Left cardiac atrium (tissue), 4 donors: ENCODE measurements around the gene MBTD1. TPM values are rescaled to one million over a fixed set of nuclear protein-coding genes. Genes with fewer than 3 reads are reported as not detected.
A peak's percentile ranks its signal among the peaks of the same experiment; 100 is the strongest.

Experiments
- ATAC-seq, 2 donors: fragments of 200-7000 bp; cut with Tn5 transposase; one replicate each; pipeline ENCODE4 v1.9.1; 2020; ENCODE audit warnings: mild to moderate bottlenecking in 2 of 2, moderate library complexity in 2 of 2
- DNase-seq: peaks from one replicate; pipeline ENCODE4 v3.0.0-alpha.2; 2020
- intact Hi-C, 2 donors: fragments of 100-400 bp; cut with DNase I; formaldehyde crosslinking; loops; one replicate each; pipeline versions ENCODE4 v1.14.1 to v1.15.1; 2022 to 2023
- total RNA-seq, 2 donors: library from RNA; stranded (reverse); fragmentation: NEBNext Ultra II Directional; extraction: Animal tissue kit (Norgen Biotek cat#: 25700); gene quantifications; one replicate each; pipeline ENCODE4 v1.2.1, GENCODE V29; 2021
- donor health status: DM: no; HTN: yes; CAD: no.
- donor health status: DM: no; HTN: yes; CAD: no; lungs with severe emphysema.
- donor health status: DM: yes; HTN: yes; CAD: no.
- donor health status: Dilated cardiomyopathy.

MBTD1 gene
- total RNA-seq, 2 donors from 2014 or later, result 6.4 to 6.6 TPM

GRCh38 chr17:51161541-51161940 lies 98.3 kb downstream of the MBTD1 start:
- intact Hi-C loops, result no loop called here
- ATAC-seq, result no peak
- DNase-seq, result no peak

- ATAC-seq, result no peak
- intact Hi-C loops, result no loop called here
- no peak for DNase-seq
Measured at GRCh38 chr17:51159604-51160003, 100.2 kb downstream of the MBTD1 start.

GRCh38 chr17:51155416-51155815 lies 104.4 kb downstream of the MBTD1 start:
- DNase-seq, result no peak
- no peak for ATAC-seq
- intact Hi-C loops, result no loop called here

- DNase-seq (no peak), ATAC-seq (peak in 1 of 2 donors; percentile 7)
- intact Hi-C loops, result loop anchor here in 1 of 2 donors (5.0 kb wide), 1 partner anchor 152 kb away; no protein-coding TSS in a partner anchor
Measured at GRCh38 chr17:51154176-51154575, 105.7 kb downstream of the MBTD1 start.

- intact Hi-C loops, result loop anchor here (2.0 to 5.0 kb wide), 3 partner anchors 35 to 153 kb away; no protein-coding TSS in a partner anchor
Measured at GRCh38 chr17:51153210-51154072, 106.4 kb downstream of the MBTD1 start, which contains the start of gene NME1. Gene NME1, plus strand, starts transcription at chr17:51153559. Its CDS starts 2,096 bp downstream, at chr17:51155655.

GRCh38 chr17:51152766-51153209 lies 107.1 kb downstream of the MBTD1 start:
- DNase-seq (no peak), ATAC-seq (peak; percentile 3 to 8)
- intact Hi-C loops, result loop anchor here (2.0 to 5.0 kb wide), 3 partner anchors 34 to 152 kb away; no protein-coding TSS in a partner anchor

More at GRCh38 chr17:51153210-51154072, 106.4 kb downstream of the MBTD1 start, which contains the start of gene NME1:
- ATAC-seq, result peak; percentile 98 to 99
- peak; percentile 94 for DNase-seq

- ATAC-seq, result no peak
- intact Hi-C loops, result loop anchor here in 1 of 2 donors (5.0 kb wide), 1 partner anchor 149 kb away; no protein-coding TSS in a partner anchor
- DNase-seq, result no peak
Measured at GRCh38 chr17:51150932-51151331, 108.9 kb downstream of the MBTD1 start.

- ATAC-seq, result no peak
- DNase-seq, result no peak
- intact Hi-C loops, result no loop called here
Measured at GRCh38 chr17:51149163-51149562, 110.7 kb downstream of the MBTD1 start.

GRCh38 chr17:51147650-51148049 lies 112.2 kb downstream of the MBTD1 start:
- no peak for DNase-seq
- intact Hi-C loops, result no loop called here

GRCh38 chr17:51144266-51145022 lies 115.4 kb downstream of the MBTD1 start:
- intact Hi-C loops, result no loop called here
- DNase-seq (no peak), ATAC-seq (no peak)

More at GRCh38 chr17:51147650-51148049, 112.2 kb downstream of the MBTD1 start:
- ATAC-seq, result no peak

GRCh38 chr17:51142597-51142996 lies 117.3 kb downstream of the MBTD1 start:
- no peak for ATAC-seq
- intact Hi-C loops, result no loop called here
- no peak for DNase-seq

GRCh38 chr17:51135956-51136355 lies 123.9 kb downstream of the MBTD1 start:
- intact Hi-C loops, result no loop called here
- ATAC-seq (no peak), DNase-seq (no peak)

GRCh38 chr17:51133365-51133764 lies 126.5 kb downstream of the MBTD1 start:
- intact Hi-C loops, result no loop called here
- ATAC-seq, result peak in 1 of 2 donors; percentile 17

GRCh38 chr17:51132964-51133319 lies 126.9 kb downstream of the MBTD1 start:
- ATAC-seq, result peak; percentile 57 to 79
- intact Hi-C loops, result no loop called here
- DNase-seq, result no peak

More at GRCh38 chr17:51133365-51133764, 126.5 kb downstream of the MBTD1 start:
- no peak for DNase-seq

- DNase-seq (peak; percentile 44), ATAC-seq (peak in 1 of 2 donors; percentile 54)
- intact Hi-C loops, result no loop called here
Measured at GRCh38 chr17:51128076-51128475, 131.8 kb downstream of the MBTD1 start.

Other genes starting within 250 kb of the MBTD1 start
- 10 to 100 TPM; 47.9 to 67.2 TPM for gene SPAG9, start 139.2 kb downstream of the MBTD1 start, total RNA-seq
- 10 to 100 TPM; 37.8 to 63.8 TPM for gene NME1, start 106.5 kb downstream of the MBTD1 start, total RNA-seq
- gene NME2, start 93.6 kb downstream of the MBTD1 start, total RNA-seq, result 100 to 1,000 TPM; 350 to 359 TPM
- gene UTP18, start 497 bp upstream of the MBTD1 start, total RNA-seq, result 10 to 100 TPM; 10.2 to 18.6 TPM